Tibial nerve (tissue), 4 donors: Measurements from ENCODE around the gene SLC9A1.

Source experiments
- CTCF ChIP-seq, 5 experiments: fragments of 200-600 bp in 3 of 5; fragments of 450-650 bp in 2 of 5; sonication (generic) in 3 of 5; IDR thresholded peaks; one replicate each; pipeline ENCODE4 v1.5.1; 2016 to 2019; ENCODE audit warnings: antibody characterized with exemption in 5 of 5, mild to moderate bottlenecking in 3 of 5, moderate library complexity in 2 of 5
- EP300 ChIP-seq, 2 donors: sonication (generic); formaldehyde crosslinking; IDR thresholded peaks; one replicate each; pipeline ENCODE4 v1.6.1; 2017; ENCODE audit warnings: antibody characterized with exemption in 2 of 2, mild to moderate bottlenecking in 1 of 2
- POLR2A ChIP-seq, 2 donors: fragments of 450-650 bp; IDR thresholded peaks; one replicate each; pipeline ENCODE4 v1.6.1; 2017; ENCODE audit warnings: antibody characterized with exemption in 2 of 2, mild to moderate bottlenecking in 2 of 2, moderate library complexity in 2 of 2

GRCh38 chr1:27049100-27049499 is 105.8 kb downstream of the SLC9A1 start:
- TF ChIP-seq CTCF (IDR thresholded peaks at IDR 0.05): no peak
- no peak for TF ChIP-seq POLR2A (IDR thresholded peaks at IDR 0.05)
- TF ChIP-seq EP300 (IDR thresholded peaks at IDR 0.05): no peak
